Measurements from ENCODE around the gene MGAT4A. TPM values are rescaled to one million over a fixed set of nuclear protein-coding genes. Genes with fewer than 3 reads are reported as not detected.
A peak's percentile ranks its signal among the peaks of the same experiment; 100 is the strongest.
"Not testable (repeated sequence)": the region's sequence is repeated elsewhere in the genome, so short reads cannot be mapped to it uniquely, and the experiment has no call there.

Gene MGAT4A
- total and polyA plus RNA-seq, 7 donors: 9.5 to 28.2 (median 21.6) TPM

DNA sequence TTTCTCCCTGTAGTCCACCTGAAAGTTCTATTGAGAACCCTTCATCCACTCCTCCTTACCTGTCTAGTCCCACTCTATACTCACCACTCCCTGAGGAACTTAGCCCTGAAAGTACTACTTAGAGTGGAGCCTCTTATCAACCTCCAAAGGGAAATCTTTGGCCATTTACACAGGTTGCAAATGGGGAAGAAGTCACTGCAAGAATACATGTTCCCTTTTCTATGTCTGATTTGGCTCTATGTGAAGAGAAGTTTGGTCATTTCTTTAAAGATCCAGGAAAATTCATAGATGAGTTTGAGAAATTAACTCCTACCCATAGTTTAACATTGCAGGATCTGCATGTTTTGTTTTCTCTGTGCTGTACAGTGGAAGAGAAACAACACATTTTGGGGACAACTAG lies 22.9 kb upstream of the MGAT4A start:
- H3K9me3 ChIP-seq: no peaks in the 10 kb centered on the region
- H3K4me1 ChIP-seq: peaks cover 0 to 10% (median 9%) of the 10 kb centered on the region in 4 donors
- DNase-seq: no peak
- no peaks in the 10 kb centered on the region for H3K36me3 ChIP-seq
- intact Hi-C loops (cut with DNase I): no loop called here
- TF ChIP-seq, protein P1, sequence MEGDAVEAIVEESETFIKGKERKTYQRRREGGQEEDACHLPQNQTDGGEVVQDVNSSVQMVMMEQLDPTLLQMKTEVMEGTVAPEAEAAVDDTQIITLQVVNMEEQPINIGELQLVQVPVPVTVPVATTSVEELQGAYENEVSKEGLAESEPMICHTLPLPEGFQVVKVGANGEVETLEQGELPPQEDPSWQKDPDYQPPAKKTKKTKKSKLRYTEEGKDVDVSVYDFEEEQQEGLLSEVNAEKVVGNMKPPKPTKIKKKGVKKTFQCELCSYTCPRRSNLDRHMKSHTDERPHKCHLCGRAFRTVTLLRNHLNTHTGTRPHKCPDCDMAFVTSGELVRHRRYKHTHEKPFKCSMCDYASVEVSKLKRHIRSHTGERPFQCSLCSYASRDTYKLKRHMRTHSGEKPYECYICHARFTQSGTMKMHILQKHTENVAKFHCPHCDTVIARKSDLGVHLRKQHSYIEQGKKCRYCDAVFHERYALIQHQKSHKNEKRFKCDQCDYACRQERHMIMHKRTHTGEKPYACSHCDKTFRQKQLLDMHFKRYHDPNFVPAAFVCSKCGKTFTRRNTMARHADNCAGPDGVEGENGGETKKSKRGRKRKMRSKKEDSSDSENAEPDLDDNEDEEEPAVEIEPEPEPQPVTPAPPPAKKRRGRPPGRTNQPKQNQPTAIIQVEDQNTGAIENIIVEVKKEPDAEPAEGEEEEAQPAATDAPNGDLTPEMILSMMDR (IDR thresholded peaks at IDR 0.05): no peak
- TF ChIP-seq EP300 (IDR thresholded peaks at IDR 0.05): no peak
- no peak overlapping the region for H3K27ac ChIP-seq
- H3K4me3 ChIP-seq: no peak overlapping the region
- no peaks in the 10 kb centered on the region for H3K27me3 ChIP-seq

DNA sequence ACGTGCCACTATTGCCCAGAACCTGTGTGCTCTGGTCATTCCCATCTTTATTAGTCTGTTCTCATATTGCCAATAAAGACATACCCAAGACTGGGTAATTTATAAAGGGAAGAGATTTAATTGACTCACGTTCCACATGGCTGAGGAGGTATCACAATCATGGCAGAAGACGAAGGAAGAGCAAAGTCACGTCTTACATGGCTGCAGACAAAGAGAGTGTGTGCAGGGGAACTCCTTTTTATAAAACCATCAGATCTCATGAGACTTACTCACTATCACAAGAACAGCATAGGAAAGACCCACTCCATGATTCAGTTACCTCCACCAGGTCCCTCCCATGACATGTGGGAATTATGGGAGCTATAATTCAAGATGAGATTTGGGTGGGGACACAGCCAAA lies 21.8 kb upstream of the MGAT4A start:
- DNase-seq; intact Hi-C loops (cut with DNase I); H3K27me3 ChIP-seq; H3K9me3 ChIP-seq; H3K4me1 ChIP-seq; H3K27ac ChIP-seq; H3K36me3 ChIP-seq; H3K4me3 ChIP-seq: not testable (repeated sequence)
- WGBS, 2 donors: 90 to 93% methylated on average over 4 of the region's 4 CpGs

- TF ChIP-seq EP300 (IDR thresholded peaks at IDR 0.05): no peak
- TF ChIP-seq, protein P1 (IDR thresholded peaks at IDR 0.05): no peak
- no peak for TF ChIP-seq POLR2AphosphoS5 (IDR thresholded peaks at IDR 0.05)
- TF ChIP-seq POLR2A (IDR thresholded peaks at IDR 0.05): no peak
Observed at GRCh38 chr2:98751748-98752147, 20.8 kb upstream of the MGAT4A start.

DNA sequence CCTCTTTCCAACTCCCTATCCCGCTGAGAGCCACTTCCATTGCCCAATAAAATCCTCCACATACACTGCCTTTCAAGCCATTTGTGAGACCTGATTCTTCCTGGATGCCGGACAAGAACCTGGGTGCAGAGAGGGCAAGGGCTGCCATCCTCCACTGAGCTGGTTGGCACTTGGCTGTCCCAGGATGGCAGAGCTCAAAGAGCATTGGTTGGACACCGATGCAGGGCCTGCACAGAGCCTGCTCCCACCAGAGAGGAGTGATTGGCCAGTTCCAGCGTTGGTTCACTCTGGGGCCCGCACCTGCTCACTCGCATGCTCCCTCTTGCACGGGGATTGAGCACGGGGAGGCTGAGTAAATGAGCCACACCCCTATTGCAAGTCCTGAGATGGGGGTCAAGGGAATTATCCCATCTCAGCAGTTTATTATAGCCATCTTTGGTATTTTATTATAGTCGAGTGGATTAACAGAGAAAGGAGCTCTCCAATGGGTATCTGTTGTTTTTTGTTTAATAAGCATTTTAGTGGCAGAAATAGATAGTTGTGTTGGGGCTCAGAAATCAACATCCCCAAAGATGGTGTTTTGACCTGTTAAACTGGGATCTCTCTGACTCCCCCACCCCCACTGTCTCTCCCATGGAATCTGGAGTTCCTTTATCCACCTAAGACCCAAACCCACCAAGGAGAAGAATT lies 19.8 kb upstream of the MGAT4A start:
- H3K27me3 ChIP-seq: no peaks in the 10 kb centered on the region
- no peaks in the 10 kb centered on the region for H3K36me3 ChIP-seq
- DNase-seq: no peak
- no peak overlapping the region for H3K4me3 ChIP-seq
- WGBS, 2 donors: 92 to 95% methylated on average over 9 of the region's 9 CpGs
- intact Hi-C loops (cut with DNase I): no loop called here
- no peaks in the 10 kb centered on the region for H3K9me3 ChIP-seq
- TF ChIP-seq, protein P1 (IDR thresholded peaks at IDR 0.05): no peak
- TF ChIP-seq POLR2AphosphoS5 (IDR thresholded peaks at IDR 0.05) (no peak), POLR2A (IDR thresholded peaks at IDR 0.05) (no peak), EP300 (IDR thresholded peaks at IDR 0.05) (no peak)
- no peak overlapping the region for H3K27ac ChIP-seq
- no peaks in the 10 kb centered on the region for H3K4me1 ChIP-seq

More at GRCh38 chr2:98751748-98752147, 20.8 kb upstream of the MGAT4A start:
- no peak for DNase-seq
- 60 to 94% methylated on average over 1 of the region's 1 CpG for WGBS, 2 donors
- H3K9me3 ChIP-seq: no peaks in the 10 kb centered on the region
- H3K4me1 ChIP-seq: no peaks in the 10 kb centered on the region
- intact Hi-C loops (cut with DNase I): no loop called here
- H3K27ac ChIP-seq: no peak overlapping the region
- H3K27me3 ChIP-seq: no peaks in the 10 kb centered on the region
- no peak overlapping the region for H3K4me3 ChIP-seq
- no peaks in the 10 kb centered on the region for H3K36me3 ChIP-seq

- H3K36me3 ChIP-seq: no peaks in the 10 kb centered on the region
- peak in 2 of 4 donors; percentile 11 to 23 for TF ChIP-seq POLR2AphosphoS5 (IDR thresholded peaks at IDR 0.05)
- TF ChIP-seq, protein P1 (IDR thresholded peaks at IDR 0.05): no peak
Observed at GRCh38 chr2:98749066-98749450, 18.1 kb upstream of the MGAT4A start.

More at GRCh38 chr2:98749066-98749450, 18.1 kb upstream of the MGAT4A start:
- no peaks in the 10 kb centered on the region for H3K4me1 ChIP-seq
- intact Hi-C loops (cut with DNase I): no loop called here
- H3K4me3 ChIP-seq: no peak overlapping the region
- no peaks in the 10 kb centered on the region for H3K27me3 ChIP-seq
- H3K27ac ChIP-seq: peak overlapping the region in 1 of 4 donors; percentile 38
- no peak for DNase-seq
- H3K9me3 ChIP-seq: no peaks in the 10 kb centered on the region

Measured in sigmoid colon (tissue), 7 donors.